Measurements from ENCODE around the gene CDKL2. TPM values are rescaled to one million over a fixed set of nuclear protein-coding genes. Genes with fewer than 3 reads are reported as not detected.

CDKL2 gene
- polyA plus RNA-seq, 1 donor, result not detected

- no peak for DNase-seq
These were observed 8.9 kb upstream of the CDKL2 start for GRCh38 chr4:75639124-75639695.

- no peak for DNase-seq
These were observed 7.5 kb upstream of the CDKL2 start for GRCh38 chr4:75637827-75638226.

GRCh38 chr4:75637176-75637575 is 6.8 kb upstream of the CDKL2 start:
- no peak for DNase-seq

GRCh38 chr4:75634951-75635350 is 4.6 kb upstream of the CDKL2 start:
- no peak for DNase-seq

- DNase-seq, result no peak
These were observed 4.0 kb upstream of the CDKL2 start for GRCh38 chr4:75634281-75634680.

GRCh38 chr4:75633846-75634245 is 3.5 kb upstream of the CDKL2 start:
- DNase-seq, result no peak

- DNase-seq, result no peak
These were observed 605 bp upstream of the CDKL2 start for GRCh38 chr4:75630937-75631329.

GRCh38 chr4:75629239-75629638 is 1.1 kb downstream of the CDKL2 start:
- no peak for DNase-seq

- DNase-seq, result no peak
These were observed 7.3 kb downstream of the CDKL2 start for GRCh38 chr4:75623026-75623425.

- no peak for DNase-seq
These were observed 8.6 kb downstream of the CDKL2 start for GRCh38 chr4:75621715-75622114.

GRCh38 chr4:75612306-75612705 is 18.0 kb downstream of the CDKL2 start:
- DNase-seq, result no peak

- no peak for DNase-seq
These were observed 24.4 kb downstream of the CDKL2 start for GRCh38 chr4:75605928-75606327.

GRCh38 chr4:75599647-75600046 is 30.7 kb downstream of the CDKL2 start:
- no peak for DNase-seq

- no peak for DNase-seq
These were observed 31.9 kb downstream of the CDKL2 start for GRCh38 chr4:75598390-75598789.

- no peak for DNase-seq
These were observed 34.3 kb downstream of the CDKL2 start for GRCh38 chr4:75596061-75596460.

GRCh38 chr4:75593393-75593792 is 36.9 kb downstream of the CDKL2 start:
- no peak for DNase-seq

- DNase-seq, result peak; percentile 2
These were observed 46.3 kb downstream of the CDKL2 start for GRCh38 chr4:75584067-75584466.

- no peak for DNase-seq
These were observed 62.6 kb downstream of the CDKL2 start for GRCh38 chr4:75567725-75568124.

- no peak for DNase-seq
These were observed 63.4 kb downstream of the CDKL2 start for GRCh38 chr4:75566911-75567310.

- DNase-seq, result no peak
These were observed 64.8 kb downstream of the CDKL2 start for GRCh38 chr4:75565481-75565880.

- no peak for DNase-seq
These were observed 66.3 kb downstream of the CDKL2 start for GRCh38 chr4:75564023-75564422.

- DNase-seq, result no peak
These were observed 68.5 kb downstream of the CDKL2 start for GRCh38 chr4:75561789-75562188.

GRCh38 chr4:75557696-75558095 is 72.6 kb downstream of the CDKL2 start:
- no peak for DNase-seq

GRCh38 chr4:75555294-75556164 is 74.8 kb downstream of the CDKL2 start, which contains the start of gene ODAPH:
ODAPH (plus strand) TSS chr4:75556066; CDS start chr4:75556083, 17 bp downstream.
- DNase-seq, result no peak

Measured in hindlimb muscle (tissue), 1 donor.